Lower leg skin (tissue), 4 donors: ENCODE results near the gene ISG20L2. TPM values are rescaled to one million over a fixed set of nuclear protein-coding genes. Genes with fewer than 3 reads are reported as not detected.

Source experiments
- DNase-seq, 2 donors: peaks; one replicate each; pipeline ENCODE4 v3.0.0-alpha.2; 2019; ENCODE audit warnings: low spot score in 2 of 2
- H3K4me3 ChIP-seq: fragments of 200-600 bp; sonication (generic); 2 replicates; pipeline ENCODE4 v1.5.1; 2017; ENCODE audit warnings: mild to moderate bottlenecking, low read depth; ENCODE audit not compliant: poor library complexity, severe bottlenecking
- CTCF ChIP-seq, 3 donors: fragments of 450-650 bp; IDR thresholded peaks; one replicate each; pipeline ENCODE4 v1.5.1; 2016; ENCODE audit warnings: antibody characterized with exemption in 3 of 3, mild to moderate bottlenecking in 3 of 3, moderate library complexity in 2 of 3
- POLR2A ChIP-seq, 2 donors: fragments of 450-650 bp; IDR thresholded peaks; one replicate each; pipeline ENCODE4 v1.6.1; 2016 to 2017; ENCODE audit warnings: antibody characterized with exemption in 2 of 2, mild to moderate bottlenecking in 1 of 2, moderate library complexity in 1 of 2
- WGBS, 2 donors: methylation state at CpG; one replicate each; pipeline ENCODE4 v1.1.5; 2018; 5-methylcytosine and 5-hydroxymethylcytosine counted together
- intact Hi-C: fragments of 100-400 bp; cut with DNase I; formaldehyde crosslinking; loops from one replicate; pipeline ENCODE4 v1.15.0; 2023; ENCODE audit warnings: low total_unique reads
- total RNA-seq, 4 donors: library from RNA; depleted of rRNA; stranded (reverse); fragments of >200 nt; gene quantifications; one replicate each; pipeline ENCODE4 v1.1.0, GENCODE V29; 2016

ISG20L2 gene
- total RNA-seq, 4 donors from 2014 or later: 13.4 to 21.4 (median 16.7) TPM

- DNase-seq: no peak
Measured at GRCh38 chr1:156675210-156676113, 53.1 kb downstream of the ISG20L2 start.

GRCh38 chr1:156673387-156674121, 55.0 kb downstream of the ISG20L2 start:
- no peak overlapping the region for H3K4me3 ChIP-seq
- TF ChIP-seq CTCF (IDR thresholded peaks at IDR 0.05) (no peak), POLR2A (IDR thresholded peaks at IDR 0.05) (no peak)
- 76% methylated on average over 8 of the region's 8 CpGs for WGBS, 2 donors
- intact Hi-C loops: no loop called here
- DNase-seq: no peak

More at GRCh38 chr1:156675210-156676113, 53.1 kb downstream of the ISG20L2 start:
- TF ChIP-seq POLR2A (IDR thresholded peaks at IDR 0.05): no peak
- TF ChIP-seq CTCF (IDR thresholded peaks at IDR 0.05): no peak
- WGBS, 2 donors: 67 to 75% methylated on average over 17 to 18 of the region's 18 CpGs
- intact Hi-C loops: no loop called here
- H3K4me3 ChIP-seq: no peak overlapping the region

Other genes with a start within 250 kb of the ISG20L2 start
- gene MEF2D, start 228.0 kb downstream of the ISG20L2 start, total RNA-seq: 10 to 100 TPM; 32.1 to 67.3 (median 55.6) TPM
- gene IQGAP3, start 156.2 kb downstream of the ISG20L2 start, total RNA-seq: 1 to 10 TPM in 3 of 4 donors, under 1 TPM in 1; 0.98 to 3.0 (median 2.1) TPM
- gene TTC24, start 149.0 kb downstream of the ISG20L2 start, total RNA-seq: under 1 TPM in 1 of 4 donors, not detected in 3; 0.19 TPM
- 10 to 100 TPM; 37.0 to 52.7 (median 45.8) TPM for gene NAXE, start 137.0 kb downstream of the ISG20L2 start, total RNA-seq
- gene GPATCH4, start 127.3 kb downstream of the ISG20L2 start, total RNA-seq: 10 to 100 TPM in 3 of 4 donors, 1 to 10 TPM in 1; 10.0 to 18.5 (median 13.9) TPM
- 1 to 10 TPM in 1 of 4 donors, under 1 TPM in 2, not detected in 1; 0.68 to 1.0 (median 0.80) TPM for gene HAPLN2, start 109.4 kb downstream of the ISG20L2 start, total RNA-seq
- 10 to 100 TPM; 21.9 to 50.1 (median 26.0) TPM for gene BCAN, start 86.6 kb downstream of the ISG20L2 start, total RNA-seq
- 1 to 10 TPM; 2.4 to 8.9 (median 5.0) TPM for gene NES, start 51.4 kb downstream of the ISG20L2 start, total RNA-seq
- gene CRABP2, start 23.2 kb downstream of the ISG20L2 start, total RNA-seq: 100 to 1,000 TPM in 1 of 4 donors, 10 to 100 TPM in 3; 67.9 to 103 (median 96.1) TPM
- 10 to 100 TPM; 20.3 to 39.0 (median 28.2) TPM for gene METTL25B, start 297 bp downstream of the ISG20L2 start, total RNA-seq
- 10 to 100 TPM; 34.0 to 44.9 (median 41.5) TPM for gene MRPL24, start 12.3 kb upstream of the ISG20L2 start, total RNA-seq
- gene HDGF, start 22.9 kb upstream of the ISG20L2 start, total RNA-seq: 100 to 1,000 TPM; 210 to 233 (median 222) TPM
- gene PRCC, start 38.8 kb upstream of the ISG20L2 start, total RNA-seq: 10 to 100 TPM; 35.4 to 45.6 (median 38.8) TPM
- 1 to 10 TPM in 1 of 4 donors, not detected in 3; 1.5 TPM for gene SH2D2A, start 88.1 kb upstream of the ISG20L2 start, total RNA-seq
- not detected for gene INSRR, start 130.4 kb upstream of the ISG20L2 start, total RNA-seq
- under 1 TPM in 1 of 4 donors, not detected in 3; 0.23 TPM for gene NTRK1, start 132.1 kb upstream of the ISG20L2 start, total RNA-seq
- gene PEAR1, start 165.0 kb upstream of the ISG20L2 start, total RNA-seq: 10 to 100 TPM in 1 of 4 donors, 1 to 10 TPM in 3; 2.1 to 10.2 (median 6.6) TPM
- gene LRRC71, start 191.9 kb upstream of the ISG20L2 start, total RNA-seq: not detected